Measurements from ENCODE around the gene MRPL45. TPM values are rescaled to one million over a fixed set of nuclear protein-coding genes. Genes with fewer than 3 reads are reported as not detected.

Gene MRPL45
- total RNA-seq, 1 experiment from 2014 or later, result 24.7 TPM

GRCh38 chr17:38339891-38340290 lies 42.9 kb downstream of the MRPL45 start:
- DNase-seq (ENCODE audit: low read depth, low spot score), result no peak
- ChIA-PET POLR2A (no interaction called here), CTCF (no interaction called here)
- no peaks in the 10 kb centered on the region for H3K9me3 ChIP-seq (ENCODE audit: control insufficient read depth, insufficient read depth, low read depth, low read length)
- in situ Hi-C loops (cut with HindIII; ENCODE audit: low pct_unique_long_range_greater_than_20kb, low sequenced_read_pairs) (no loop called here), intact Hi-C loops (cut with micrococcal nuclease; ENCODE audit: unreplicated experiment) (no loop called here)
- no peak overlapping the region for H3K4me3 ChIP-seq (ENCODE audit: low read depth in 2 of 2, low read length in 2 of 2)
- H3K36me3 ChIP-seq (ENCODE audit: control insufficient read depth, insufficient read depth, low read length), result no peaks in the 10 kb centered on the region
- no peaks in the 10 kb centered on the region for H3K27me3 ChIP-seq (ENCODE audit: control insufficient read depth, insufficient read depth, low read length)
- TF ChIP-seq POLR2AphosphoS5 (IDR thresholded peaks at IDR 0.05; ENCODE audit: low read depth, low read length) (no peak), TCF7L2 (IDR thresholded peaks at IDR 0.05; ENCODE audit: low read depth, low read length) (no peak), SIN3A (IDR thresholded peaks at IDR 0.05; ENCODE audit: borderline replicate concordance, insufficient read depth, low read depth, low read length) (no peak), CTCF (IDR thresholded peaks at IDR 0.05) (no peak)
- TF ChIP-seq, protein P1, sequence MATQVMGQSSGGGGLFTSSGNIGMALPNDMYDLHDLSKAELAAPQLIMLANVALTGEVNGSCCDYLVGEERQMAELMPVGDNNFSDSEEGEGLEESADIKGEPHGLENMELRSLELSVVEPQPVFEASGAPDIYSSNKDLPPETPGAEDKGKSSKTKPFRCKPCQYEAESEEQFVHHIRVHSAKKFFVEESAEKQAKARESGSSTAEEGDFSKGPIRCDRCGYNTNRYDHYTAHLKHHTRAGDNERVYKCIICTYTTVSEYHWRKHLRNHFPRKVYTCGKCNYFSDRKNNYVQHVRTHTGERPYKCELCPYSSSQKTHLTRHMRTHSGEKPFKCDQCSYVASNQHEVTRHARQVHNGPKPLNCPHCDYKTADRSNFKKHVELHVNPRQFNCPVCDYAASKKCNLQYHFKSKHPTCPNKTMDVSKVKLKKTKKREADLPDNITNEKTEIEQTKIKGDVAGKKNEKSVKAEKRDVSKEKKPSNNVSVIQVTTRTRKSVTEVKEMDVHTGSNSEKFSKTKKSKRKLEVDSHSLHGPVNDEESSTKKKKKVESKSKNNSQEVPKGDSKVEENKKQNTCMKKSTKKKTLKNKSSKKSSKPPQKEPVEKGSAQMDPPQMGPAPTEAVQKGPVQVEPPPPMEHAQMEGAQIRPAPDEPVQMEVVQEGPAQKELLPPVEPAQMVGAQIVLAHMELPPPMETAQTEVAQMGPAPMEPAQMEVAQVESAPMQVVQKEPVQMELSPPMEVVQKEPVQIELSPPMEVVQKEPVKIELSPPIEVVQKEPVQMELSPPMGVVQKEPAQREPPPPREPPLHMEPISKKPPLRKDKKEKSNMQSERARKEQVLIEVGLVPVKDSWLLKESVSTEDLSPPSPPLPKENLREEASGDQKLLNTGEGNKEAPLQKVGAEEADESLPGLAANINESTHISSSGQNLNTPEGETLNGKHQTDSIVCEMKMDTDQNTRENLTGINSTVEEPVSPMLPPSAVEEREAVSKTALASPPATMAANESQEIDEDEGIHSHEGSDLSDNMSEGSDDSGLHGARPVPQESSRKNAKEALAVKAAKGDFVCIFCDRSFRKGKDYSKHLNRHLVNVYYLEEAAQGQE (IDR thresholded peaks at IDR 0.05; ENCODE audit: insufficient read depth in 1 of 2, low read depth in 2 of 2, low read length in 1 of 2), result no peak
- no peak for ATAC-seq
- BruUV-seq (replicated peaks), result no TSS peak
- H3K27ac ChIP-seq (ENCODE audit: low read length), result no peak overlapping the region
- no peaks in the 10 kb centered on the region for H3K4me1 ChIP-seq (ENCODE audit: control insufficient read depth, insufficient read depth, low read length)

GRCh38 chr17:38341035-38341721 lies 44.2 kb downstream of the MRPL45 start:
- Histone ChIP-seq H3K4me3 (ENCODE audit: low read depth in 2 of 2, low read length in 2 of 2) (no peak overlapping the region), H3K27me3 (ENCODE audit: control insufficient read depth, insufficient read depth, low read length) (no peaks in the 10 kb centered on the region), H3K9me3 (ENCODE audit: control insufficient read depth, insufficient read depth, low read depth, low read length) (no peaks in the 10 kb centered on the region), H3K4me1 (ENCODE audit: control insufficient read depth, insufficient read depth, low read length) (no peaks in the 10 kb centered on the region), H3K27ac (ENCODE audit: low read length) (no peak overlapping the region), H3K36me3 (ENCODE audit: control insufficient read depth, insufficient read depth, low read length) (no peaks in the 10 kb centered on the region)
- intact Hi-C loops (cut with micrococcal nuclease; ENCODE audit: unreplicated experiment) (no loop called here), in situ Hi-C loops (cut with HindIII; ENCODE audit: low pct_unique_long_range_greater_than_20kb, low sequenced_read_pairs) (no loop called here)
- POLR2A ChIA-PET, result no interaction called here
- DNase-seq (ENCODE audit: low read depth, low spot score) (no peak), ATAC-seq (no peak)
- TF ChIP-seq TCF7L2 (IDR thresholded peaks at IDR 0.05; ENCODE audit: low read depth, low read length) (no peak), SIN3A (IDR thresholded peaks at IDR 0.05; ENCODE audit: borderline replicate concordance, insufficient read depth, low read depth, low read length) (no peak), POLR2AphosphoS5 (IDR thresholded peaks at IDR 0.05; ENCODE audit: low read depth, low read length) (no peak), CTCF (IDR thresholded peaks at IDR 0.05) (no peak)
- TF ChIP-seq, protein P1 (IDR thresholded peaks at IDR 0.05; ENCODE audit: insufficient read depth in 1 of 2, low read depth in 2 of 2, low read length in 1 of 2), result no peak
- CTCF ChIA-PET, result interaction anchor here (1.3 kb wide), 1 partner anchor 13 kb away, joined by 5 read pairs; no protein-coding TSS in a partner anchor
- no TSS peak for BruUV-seq (replicated peaks)
